ENCODE data around the gene MBTPS1.

MBTPS1 gene

GRCh38 chr16:84032458-84033178 is 84.1 kb downstream of the MBTPS1 start:
- DNase-seq = no peak

- DNase-seq = no peak
Measured at GRCh38 chr16:84031556-84031955, 85.2 kb downstream of the MBTPS1 start.

GRCh38 chr16:84029297-84030047 is 87.3 kb downstream of the MBTPS1 start:
- DNase-seq = no peak

- DNase-seq = no peak
Measured at GRCh38 chr16:84027625-84028024, 89.1 kb downstream of the MBTPS1 start.

GRCh38 chr16:84026606-84027005 is 90.1 kb downstream of the MBTPS1 start:
- DNase-seq = no peak

GRCh38 chr16:84024854-84025253 is 91.9 kb downstream of the MBTPS1 start:
- DNase-seq = no peak

GRCh38 chr16:84022644-84023043 is 94.1 kb downstream of the MBTPS1 start:
- no peak for DNase-seq

- DNase-seq = no peak
Measured at GRCh38 chr16:84021488-84021887, 95.3 kb downstream of the MBTPS1 start.

GRCh38 chr16:84020353-84020752 is 96.4 kb downstream of the MBTPS1 start:
- DNase-seq = no peak

- no peak for DNase-seq
Measured at GRCh38 chr16:84018710-84019109, 98.0 kb downstream of the MBTPS1 start.

- DNase-seq = no peak
Measured at GRCh38 chr16:84016477-84016876, 100.3 kb downstream of the MBTPS1 start.

GRCh38 chr16:84015399-84015798 is 101.3 kb downstream of the MBTPS1 start:
- DNase-seq = no peak

- no peak for DNase-seq
Measured at GRCh38 chr16:84014570-84015327, 102.0 kb downstream of the MBTPS1 start.

GRCh38 chr16:84013787-84014569 is 102.8 kb downstream of the MBTPS1 start:
- DNase-seq = peak; percentile 48

GRCh38 chr16:84009282-84009681 is 107.5 kb downstream of the MBTPS1 start:
- DNase-seq = no peak

GRCh38 chr16:84007965-84008364 is 108.8 kb downstream of the MBTPS1 start:
- no peak for DNase-seq

GRCh38 chr16:84007520-84007919 is 109.2 kb downstream of the MBTPS1 start:
- DNase-seq = no peak

GRCh38 chr16:84005391-84005790 is 111.4 kb downstream of the MBTPS1 start:
- no peak for DNase-seq

- no peak for DNase-seq
Measured at GRCh38 chr16:84004442-84004841, 112.3 kb downstream of the MBTPS1 start.
